ENCODE data around the gene RAB7A.

DNA sequence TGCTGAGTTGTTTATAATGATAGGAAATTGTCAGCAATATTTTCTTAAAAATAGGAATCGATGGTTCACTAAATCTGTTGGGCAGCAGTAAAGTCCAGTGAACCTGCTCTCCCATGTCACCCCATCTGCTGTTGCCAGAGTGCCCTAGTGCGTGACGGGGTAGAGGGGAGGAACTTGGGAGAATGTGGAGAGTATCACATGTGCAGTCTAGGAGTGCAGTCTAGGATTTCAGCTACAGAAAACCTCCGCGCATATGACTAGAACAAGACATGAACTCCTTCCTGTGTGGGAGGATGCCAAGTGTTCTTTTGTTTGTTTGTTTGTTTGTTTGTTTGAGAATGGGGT is 78.8 kb downstream of the RAB7A start:
- TF ChIP-seq, protein P1, sequence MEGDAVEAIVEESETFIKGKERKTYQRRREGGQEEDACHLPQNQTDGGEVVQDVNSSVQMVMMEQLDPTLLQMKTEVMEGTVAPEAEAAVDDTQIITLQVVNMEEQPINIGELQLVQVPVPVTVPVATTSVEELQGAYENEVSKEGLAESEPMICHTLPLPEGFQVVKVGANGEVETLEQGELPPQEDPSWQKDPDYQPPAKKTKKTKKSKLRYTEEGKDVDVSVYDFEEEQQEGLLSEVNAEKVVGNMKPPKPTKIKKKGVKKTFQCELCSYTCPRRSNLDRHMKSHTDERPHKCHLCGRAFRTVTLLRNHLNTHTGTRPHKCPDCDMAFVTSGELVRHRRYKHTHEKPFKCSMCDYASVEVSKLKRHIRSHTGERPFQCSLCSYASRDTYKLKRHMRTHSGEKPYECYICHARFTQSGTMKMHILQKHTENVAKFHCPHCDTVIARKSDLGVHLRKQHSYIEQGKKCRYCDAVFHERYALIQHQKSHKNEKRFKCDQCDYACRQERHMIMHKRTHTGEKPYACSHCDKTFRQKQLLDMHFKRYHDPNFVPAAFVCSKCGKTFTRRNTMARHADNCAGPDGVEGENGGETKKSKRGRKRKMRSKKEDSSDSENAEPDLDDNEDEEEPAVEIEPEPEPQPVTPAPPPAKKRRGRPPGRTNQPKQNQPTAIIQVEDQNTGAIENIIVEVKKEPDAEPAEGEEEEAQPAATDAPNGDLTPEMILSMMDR (IDR thresholded peaks at IDR 0.05), result no peak
- TF ChIP-seq POLR2A (IDR thresholded peaks at IDR 0.05), result no peak
